SJCRH30 (cell line): ENCODE measurements around the gene FAIM2. TPM values are rescaled to one million over a fixed set of nuclear protein-coding genes. Genes with fewer than 3 reads are reported as not detected.

Source experiments
- DNase-seq, 2 experiments: peaks; one replicate each; pipeline ENCODE4 v3.0.0-alpha.2; 2015 to 2020
- H3K27ac ChIP-seq: fragments of 250-450 bp; sonication (Bioruptor Pico); 2 replicates; pipeline ENCODE4 v1.5.1; 2020; ENCODE audit warnings: mild to moderate bottlenecking, moderate library complexity
- H3K27me3 ChIP-seq: fragments of 250-450 bp; sonication (Bioruptor Pico); 2 replicates; pipeline ENCODE4 v1.5.1; 2020; ENCODE audit warnings: mild to moderate bottlenecking, moderate library complexity
- H3K36me3 ChIP-seq: fragments of 250-450 bp; sonication (Bioruptor Pico); 2 replicates; pipeline ENCODE4 v1.5.1; 2020; ENCODE audit warnings: mild to moderate bottlenecking, moderate library complexity
- H3K4me1 ChIP-seq: fragments of 250-450 bp; sonication (Bioruptor Pico); 2 replicates; pipeline ENCODE4 v1.5.1; 2020; ENCODE audit warnings: mild to moderate bottlenecking, moderate library complexity
- H3K4me3 ChIP-seq: fragments of 250-450 bp; sonication (Bioruptor Pico); 2 replicates; pipeline ENCODE4 v1.5.1; 2020; ENCODE audit warnings: mild to moderate bottlenecking, moderate library complexity
- H3K9me3 ChIP-seq: fragments of 250-450 bp; sonication (Bioruptor Pico); replicated peaks from 2 replicates; pipeline ENCODE4 v1.5.1; 2020; ENCODE audit warnings: mild to moderate bottlenecking, moderate library complexity
- total RNA-seq: library from RNA; depleted of rRNA; stranded (reverse); fragments of >200 nt; shearing (Covaris generic); gene quantifications from 2 replicates; pipeline ENCODE4 v1.2.3, GENCODE V29; 2014; rRNA removed

Gene FAIM2
- 0.58 and 0.67 TPM in 2 replicates for total RNA-seq

DNA sequence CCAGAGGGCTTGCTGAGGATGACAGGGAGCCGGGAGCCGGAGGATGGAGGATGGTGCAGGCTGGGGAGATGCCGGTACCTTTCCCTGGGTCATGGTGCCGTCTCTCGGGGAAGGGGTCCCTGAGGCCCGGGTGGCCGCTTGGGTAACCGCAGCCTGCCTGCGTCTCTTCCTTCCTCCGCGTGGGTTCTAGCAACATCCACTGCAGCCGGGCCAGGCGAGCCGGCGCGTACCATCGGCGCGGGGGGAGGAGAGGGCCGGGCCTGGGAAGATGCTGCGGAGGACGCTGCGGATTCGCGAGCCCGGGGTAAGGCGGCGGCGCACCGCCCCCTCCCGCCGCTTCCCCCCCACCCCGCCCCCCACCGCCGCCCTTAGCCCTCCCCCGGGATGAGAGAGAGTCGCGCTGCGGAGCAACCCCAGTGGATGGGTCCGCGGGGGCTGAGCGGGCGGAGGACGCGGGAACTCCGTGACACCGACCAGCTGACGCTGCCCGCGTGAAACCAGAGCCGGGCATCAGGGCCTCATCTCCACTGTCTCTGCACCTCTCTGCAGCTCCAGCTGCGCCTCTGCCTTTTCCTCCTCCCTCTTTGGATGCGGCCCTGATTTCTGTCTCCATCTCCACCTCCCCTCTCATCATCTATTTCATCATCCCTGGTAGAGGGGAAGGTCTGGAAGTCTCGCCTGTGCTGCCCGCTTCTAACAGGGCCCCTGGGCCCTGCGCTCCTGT is at the start of gene FAIM2:
Gene FAIM2 (minus strand): TSS at position 201 of the 724 bp plus-strand sequence. CDS start 108 bp downstream, at position 93.
- Histone ChIP-seq H3K4me1 (peaks cover 5% of the 10 kb centered on the region), H3K27ac (no peak within 1 kb of the TSS), H3K27me3 (no peaks in the 10 kb centered on the region), H3K9me3 (no peaks in the 10 kb centered on the region), H3K4me3 (peak within 1 kb of the TSS; percentile 41), H3K36me3 (no peaks in the 10 kb centered on the region)
- peak; percentile 79 to 86 for DNase-seq

DNA sequence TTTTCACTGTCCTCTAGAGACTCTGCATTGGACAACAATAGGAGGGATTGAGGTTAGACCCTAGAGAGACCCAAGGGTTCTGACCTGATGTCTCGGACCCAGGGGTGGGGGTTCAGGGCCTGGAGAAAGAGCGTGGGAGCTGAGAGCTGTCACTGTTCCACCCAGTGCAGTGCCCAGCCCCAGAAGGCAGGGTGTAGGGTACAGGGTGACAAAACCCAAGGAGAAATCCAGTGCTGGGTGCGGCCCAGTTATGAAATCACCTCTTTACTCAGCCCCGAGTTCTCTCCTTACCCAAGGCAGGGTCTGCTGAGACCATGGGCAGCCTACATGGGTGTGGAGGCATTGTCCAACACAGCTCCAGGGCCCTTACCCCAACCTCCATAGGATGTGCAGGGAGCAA is 49.5 kb upstream of the FAIM2 start:
- DNase-seq: no peak
- H3K36me3 ChIP-seq: no peaks in the 10 kb centered on the region
- H3K4me1 ChIP-seq: peaks cover 3% of the 10 kb centered on the region; the same call in 1 of the 2 replicates
- H3K27me3 ChIP-seq: no peaks in the 10 kb centered on the region
- H3K4me3 ChIP-seq: no peak overlapping the region
- no peaks in the 10 kb centered on the region for H3K9me3 ChIP-seq
- H3K27ac ChIP-seq: no peak overlapping the region

DNA sequence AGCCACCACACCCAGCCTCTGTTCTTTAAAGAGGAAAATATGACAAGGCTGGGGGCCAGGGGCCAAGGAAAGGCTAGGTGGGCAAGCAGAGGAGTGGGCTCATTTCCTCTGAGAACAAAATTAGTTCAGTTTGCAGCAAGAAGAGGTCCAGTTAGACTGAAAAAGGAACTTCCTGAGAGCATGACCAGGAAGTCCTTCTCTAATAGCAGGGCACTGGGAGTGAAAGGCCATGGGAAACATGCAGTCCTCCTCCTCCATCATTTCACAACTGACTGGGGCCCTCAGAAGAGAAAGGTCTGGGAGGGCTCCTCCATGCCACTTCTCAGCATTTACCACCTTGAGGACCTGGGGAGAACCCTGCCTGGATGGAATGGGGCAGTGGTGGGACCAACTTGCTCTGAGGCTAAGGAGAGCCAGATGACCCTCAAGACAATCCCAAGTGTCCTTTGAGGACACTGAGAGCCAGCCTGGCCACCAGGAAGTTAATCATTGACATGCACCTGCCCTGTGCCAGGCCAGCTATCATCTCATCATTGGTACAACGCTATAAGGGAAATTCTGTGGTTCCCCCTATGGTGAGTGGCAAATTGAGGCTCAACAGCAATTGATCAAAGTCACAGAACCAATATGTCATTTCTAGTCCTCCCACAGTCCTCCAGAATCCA is 48.8 kb upstream of the FAIM2 start:
- H3K9me3 ChIP-seq: no peaks in the 10 kb centered on the region
- DNase-seq: no peak
- H3K27me3 ChIP-seq: no peaks in the 10 kb centered on the region
- no peaks in the 10 kb centered on the region for H3K36me3 ChIP-seq
- no peak overlapping the region for H3K4me3 ChIP-seq
- H3K4me1 ChIP-seq: peaks cover 3% of the 10 kb centered on the region; the same call in 1 of the 2 replicates
- H3K27ac ChIP-seq: no peak overlapping the region

DNA sequence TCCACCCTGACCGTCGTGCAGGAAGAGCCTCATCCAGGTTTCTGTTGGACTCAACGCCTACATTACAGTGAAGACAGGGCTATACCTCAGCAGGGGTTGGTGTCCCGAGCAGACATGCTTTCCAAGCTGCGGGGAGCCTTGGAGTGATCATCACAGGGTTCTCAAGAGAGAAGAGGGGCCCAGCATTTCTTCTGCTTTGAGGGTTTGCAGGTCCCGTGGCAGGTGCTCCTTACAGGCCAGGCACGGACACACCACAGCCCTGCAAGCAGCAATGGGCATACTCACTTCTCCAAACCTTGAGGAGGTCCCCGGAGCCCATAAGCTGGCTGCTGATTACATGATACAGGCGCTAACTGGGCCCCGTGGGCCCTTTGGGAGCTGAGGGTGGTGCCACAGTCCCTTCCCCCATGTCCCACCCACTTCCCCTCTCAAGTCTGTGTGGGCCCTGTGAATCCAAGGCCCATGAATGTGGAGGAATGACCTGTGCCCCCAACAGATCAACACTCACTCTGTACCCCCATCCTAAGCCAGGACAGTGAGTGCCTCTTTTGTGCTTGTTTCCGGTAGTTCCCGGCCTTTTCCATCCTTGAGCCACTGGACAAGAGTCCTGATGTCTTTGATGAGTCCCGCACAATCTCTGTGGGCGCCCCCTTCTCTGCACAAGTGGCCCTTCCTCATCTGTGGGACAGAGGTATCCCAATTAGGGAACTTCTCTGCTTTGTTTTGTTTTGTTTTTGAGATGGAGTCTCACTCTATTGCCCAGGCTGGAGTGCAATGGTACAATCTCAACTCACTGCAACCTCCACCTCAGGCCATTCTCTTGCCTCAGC is 47.9 kb upstream of the FAIM2 start:
- H3K27me3 ChIP-seq: no peaks in the 10 kb centered on the region
- H3K27ac ChIP-seq: no peak overlapping the region
- H3K4me1 ChIP-seq: peaks cover under 1% of the 10 kb centered on the region; the same call in 1 of the 2 replicates
- H3K36me3 ChIP-seq: no peaks in the 10 kb centered on the region
- no peak for DNase-seq
- H3K9me3 ChIP-seq: no peaks in the 10 kb centered on the region
- H3K4me3 ChIP-seq: no peak overlapping the region

DNA sequence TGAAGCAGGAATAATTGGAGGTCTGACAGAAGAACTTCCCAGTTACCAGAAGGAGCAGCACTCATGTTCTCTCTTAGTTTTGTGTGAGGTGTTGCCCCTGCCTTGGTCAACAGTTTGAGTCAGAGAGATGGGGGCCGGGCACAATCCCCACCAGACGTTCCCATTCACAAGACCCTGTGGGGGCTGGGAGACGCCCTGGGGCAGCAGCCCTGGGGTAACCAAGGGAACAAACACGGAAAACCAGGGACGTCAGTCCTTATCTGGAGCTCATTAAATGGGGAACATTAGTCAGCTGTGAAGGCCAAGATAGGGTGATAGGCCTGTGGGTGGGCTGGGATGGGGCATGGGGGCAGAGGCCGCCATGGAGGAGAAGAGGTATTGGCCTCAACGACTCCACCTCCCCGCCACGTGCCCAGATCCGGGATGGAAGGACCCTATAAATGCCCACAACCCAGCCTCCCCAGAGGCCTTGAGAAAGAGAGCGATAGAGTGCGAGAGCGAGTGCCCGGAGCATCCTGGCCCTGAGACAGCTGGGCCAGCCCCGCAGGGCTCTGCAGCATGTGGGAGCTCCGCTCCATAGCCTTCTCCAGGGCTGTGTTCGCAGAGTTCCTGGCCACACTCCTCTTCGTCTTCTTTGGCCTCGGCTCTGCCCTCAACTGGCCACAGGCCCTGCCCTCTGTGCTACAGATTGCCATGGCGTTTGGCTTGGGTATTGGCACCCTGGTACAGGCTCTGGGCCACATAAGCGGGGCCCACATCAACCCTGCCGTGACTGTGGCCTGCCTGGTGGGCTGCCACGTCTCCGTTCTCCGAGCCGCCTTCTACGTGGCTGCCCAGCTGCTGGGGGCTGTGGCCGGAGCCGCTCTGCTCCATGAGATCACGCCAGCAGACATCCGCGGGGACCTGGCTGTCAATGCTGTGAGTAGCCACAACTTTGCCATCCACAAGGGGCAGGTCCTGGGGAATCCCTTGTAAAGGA is 46.9 kb upstream of the FAIM2 start, which contains the start of gene AQP2:
Gene AQP2 (plus strand): TSS at position 465 of the 979 bp plus-strand sequence. CDS start 94 bp downstream, at position 559.
- Histone ChIP-seq H3K27me3 (no peaks in the 10 kb centered on the region), H3K36me3 (no peaks in the 10 kb centered on the region), H3K9me3 (no peaks in the 10 kb centered on the region), H3K4me3 (no peak within 1 kb of the TSS), H3K27ac (no peak within 1 kb of the TSS), H3K4me1 (no peaks in the 10 kb centered on the region)
- no peak for DNase-seq

DNA sequence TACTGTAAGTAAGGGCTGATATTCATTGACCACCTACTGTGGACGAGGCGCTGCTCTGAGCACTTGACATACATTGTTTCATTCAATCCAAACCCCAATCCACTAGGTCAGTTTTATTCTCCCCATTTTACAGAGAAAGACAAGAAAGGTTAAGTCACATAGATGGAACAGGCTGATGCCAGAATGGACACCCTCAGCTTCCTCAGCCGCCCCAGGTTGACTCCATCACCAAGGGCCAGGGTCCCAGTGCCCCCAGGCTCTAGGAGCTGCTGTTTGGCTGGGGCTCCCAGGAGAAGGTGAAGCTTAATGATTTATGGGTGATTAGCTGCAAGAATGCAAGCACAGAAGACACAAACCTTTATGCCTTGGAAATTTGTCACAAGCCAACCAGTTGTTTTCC is 46.2 kb upstream of the FAIM2 start:
- no peaks in the 10 kb centered on the region for H3K27me3 ChIP-seq
- H3K27ac ChIP-seq: no peak overlapping the region
- no peaks in the 10 kb centered on the region for H3K36me3 ChIP-seq
- no peaks in the 10 kb centered on the region for H3K9me3 ChIP-seq
- no peak for DNase-seq
- H3K4me1 ChIP-seq: no peaks in the 10 kb centered on the region
- no peak overlapping the region for H3K4me3 ChIP-seq

DNA sequence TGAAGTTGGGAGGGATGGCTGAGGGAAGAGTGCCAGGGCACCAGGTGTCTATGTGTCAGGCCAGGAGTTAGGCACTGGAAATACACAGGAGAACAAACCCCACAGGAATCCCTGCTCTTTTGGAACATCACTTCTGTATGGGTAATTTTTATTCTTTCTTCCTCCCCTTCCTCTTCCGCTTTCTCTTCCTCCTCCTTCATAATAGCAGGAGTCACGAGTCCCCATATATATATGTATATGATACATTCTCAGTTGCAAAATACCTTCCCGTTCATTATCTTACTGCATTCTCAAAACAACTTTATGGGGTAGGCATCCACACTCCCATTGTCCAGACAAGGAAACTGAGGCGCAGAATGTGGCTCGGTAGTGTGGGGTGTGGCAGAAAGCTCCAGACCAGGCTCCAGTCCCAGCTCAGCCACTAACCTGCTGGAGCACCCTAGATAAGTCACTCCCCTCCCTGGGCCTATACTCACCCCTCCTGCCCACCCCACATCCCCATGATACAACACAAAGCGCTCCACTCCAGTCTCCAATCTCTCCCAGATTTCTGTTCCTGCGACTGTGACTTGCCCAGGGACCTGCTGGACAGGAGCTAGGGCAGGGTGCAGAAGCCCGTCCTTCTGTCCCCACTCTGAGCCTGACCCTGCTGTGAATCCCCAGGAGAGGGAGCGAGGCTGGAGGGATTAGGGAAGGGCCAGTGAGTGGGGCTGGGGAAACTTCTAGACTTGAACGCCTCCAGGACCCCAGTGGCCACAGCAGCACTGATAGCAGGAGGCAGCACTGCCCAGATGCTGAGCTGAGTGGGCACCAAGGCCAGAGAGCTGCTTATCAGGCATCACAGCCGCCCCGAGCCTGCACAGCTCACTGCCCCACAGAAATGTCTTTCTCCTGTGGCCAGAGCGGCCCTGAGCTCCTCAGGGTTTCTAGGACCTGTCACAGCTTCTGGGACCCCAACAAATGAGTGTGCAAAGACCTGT is 45.5 kb upstream of the FAIM2 start:
- Histone ChIP-seq H3K36me3 (no peaks in the 10 kb centered on the region), H3K27me3 (no peaks in the 10 kb centered on the region), H3K9me3 (no peaks in the 10 kb centered on the region), H3K4me3 (no peak overlapping the region), H3K4me1 (no peaks in the 10 kb centered on the region), H3K27ac (no peak overlapping the region)
- no peak for DNase-seq

DNA sequence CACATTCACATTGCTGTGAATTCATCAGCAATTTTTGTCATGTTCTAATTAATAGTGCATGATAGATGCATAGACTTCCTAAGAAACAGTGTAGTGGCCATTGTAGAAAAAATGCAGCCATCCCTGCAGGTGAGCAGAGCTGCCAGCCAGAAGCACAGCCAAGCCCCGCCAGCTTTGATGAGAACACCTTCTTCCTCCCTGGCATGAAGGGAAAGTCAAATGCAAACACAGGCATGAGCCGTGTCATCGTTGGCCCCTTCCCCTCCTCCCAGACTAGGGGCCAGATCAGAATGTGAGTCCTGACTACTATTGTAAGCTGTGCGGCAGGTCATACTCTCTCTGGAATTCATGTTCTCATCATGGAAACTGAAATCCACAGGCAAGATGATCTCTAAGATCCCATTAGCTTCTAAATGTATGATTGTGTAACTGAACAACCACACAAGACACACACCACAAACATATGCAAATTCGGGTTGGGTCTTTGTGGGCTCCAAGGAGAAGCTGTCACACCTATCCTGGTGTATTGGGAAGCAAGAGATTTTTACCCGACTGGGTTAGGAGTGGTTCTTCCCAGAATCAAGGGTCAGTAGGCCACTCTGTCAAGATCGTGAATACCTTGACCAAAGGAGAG is 44.0 kb upstream of the FAIM2 start:
- H3K4me3 ChIP-seq: no peak overlapping the region
- no peaks in the 10 kb centered on the region for H3K36me3 ChIP-seq
- H3K9me3 ChIP-seq: no peaks in the 10 kb centered on the region
- no peaks in the 10 kb centered on the region; the same call in 1 of the 2 replicates for H3K4me1 ChIP-seq
- DNase-seq: no peak
- no peak overlapping the region for H3K27ac ChIP-seq
- no peaks in the 10 kb centered on the region for H3K27me3 ChIP-seq

DNA sequence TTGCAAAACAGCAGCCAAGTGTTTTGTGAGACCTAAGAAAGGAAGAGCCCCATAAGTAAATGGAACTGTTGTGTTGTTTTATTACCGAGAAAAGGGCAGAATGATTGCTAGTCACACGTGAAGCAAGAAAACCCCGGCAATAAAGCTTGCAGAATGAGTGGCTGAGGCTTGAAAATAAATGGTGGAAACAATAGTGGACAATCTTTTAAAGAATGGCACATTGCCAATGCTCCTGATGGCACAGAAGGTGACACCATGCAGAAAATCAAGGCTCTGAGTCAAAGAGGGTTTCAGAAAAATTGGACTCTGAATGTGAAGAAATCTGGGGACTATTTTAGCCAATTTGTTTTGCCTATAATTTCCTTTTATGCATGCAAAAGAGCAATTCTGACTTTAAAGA is 42.8 kb upstream of the FAIM2 start:
- H3K27me3 ChIP-seq: no peaks in the 10 kb centered on the region
- H3K4me3 ChIP-seq: no peak overlapping the region
- no peaks in the 10 kb centered on the region for H3K9me3 ChIP-seq
- no peak overlapping the region for H3K27ac ChIP-seq
- H3K36me3 ChIP-seq: no peaks in the 10 kb centered on the region
- peaks cover 10% of the 10 kb centered on the region; the same call in 1 of the 2 replicates for H3K4me1 ChIP-seq
- DNase-seq: no peak

DNA sequence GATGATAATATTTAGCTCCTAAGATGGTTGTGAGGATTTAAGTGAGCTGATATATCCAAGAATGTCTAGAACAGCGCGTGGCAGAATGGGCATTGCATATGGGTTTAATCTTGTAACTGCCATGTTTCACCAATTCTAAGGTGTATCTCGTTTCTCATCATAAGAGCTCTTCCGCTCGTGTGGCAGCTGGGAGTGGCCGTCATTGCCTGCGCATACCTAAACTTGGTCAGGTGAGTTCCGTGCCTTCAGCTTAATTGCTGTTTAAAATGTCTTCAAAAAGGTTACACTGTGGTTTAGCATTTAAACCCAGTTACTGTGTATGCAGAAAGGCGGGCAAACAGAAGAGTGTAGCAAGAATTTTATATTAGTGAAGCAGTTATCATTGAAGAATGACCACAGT is 42.4 kb upstream of the FAIM2 start:
- no peak for DNase-seq
- no peaks in the 10 kb centered on the region for H3K36me3 ChIP-seq
- H3K4me3 ChIP-seq: no peak overlapping the region
- peaks cover 10% of the 10 kb centered on the region; the same call in 1 of the 2 replicates for H3K4me1 ChIP-seq
- no peaks in the 10 kb centered on the region for H3K27me3 ChIP-seq
- H3K27ac ChIP-seq: no peak overlapping the region
- no peaks in the 10 kb centered on the region for H3K9me3 ChIP-seq

DNA sequence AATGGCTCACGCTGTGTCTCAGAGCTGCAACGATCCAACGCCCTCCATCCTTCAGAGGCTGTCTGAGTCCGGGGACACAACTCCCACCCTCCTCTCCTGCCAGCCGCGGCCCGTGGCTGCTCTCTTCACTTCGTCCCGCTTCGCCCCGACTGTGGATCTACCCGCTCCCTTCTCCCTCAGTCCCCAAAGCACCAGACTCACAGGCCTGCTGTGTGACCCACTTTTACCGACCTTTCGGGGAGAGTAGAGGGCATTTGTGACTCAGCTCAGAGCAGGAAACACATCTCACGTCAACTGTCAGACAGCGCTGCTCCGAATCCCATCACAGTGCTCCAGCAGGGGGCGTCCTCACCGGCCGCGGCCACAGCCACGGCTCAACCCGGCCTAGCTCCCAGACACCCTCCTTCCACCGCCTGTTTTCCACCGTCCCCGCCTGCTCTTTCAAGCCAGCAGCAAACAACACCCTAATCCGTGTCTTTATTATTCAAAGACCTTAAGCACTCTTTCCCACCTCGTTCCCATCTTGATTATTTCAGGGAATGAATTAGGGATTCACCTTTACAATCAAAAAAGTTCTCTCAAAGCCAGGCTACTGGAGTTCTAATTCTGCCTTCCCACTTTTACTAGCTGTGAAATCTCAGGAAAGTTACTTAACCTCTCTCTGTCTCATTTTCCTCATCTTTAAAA is 41.8 kb upstream of the FAIM2 start:
- no peaks in the 10 kb centered on the region for H3K27me3 ChIP-seq
- no peaks in the 10 kb centered on the region for H3K9me3 ChIP-seq
- no peak overlapping the region for H3K27ac ChIP-seq
- no peaks in the 10 kb centered on the region for H3K36me3 ChIP-seq
- H3K4me1 ChIP-seq: peaks cover 10% of the 10 kb centered on the region; the same call in 1 of the 2 replicates
- peak; percentile 76 to 87 for DNase-seq
- no peak overlapping the region for H3K4me3 ChIP-seq

DNA sequence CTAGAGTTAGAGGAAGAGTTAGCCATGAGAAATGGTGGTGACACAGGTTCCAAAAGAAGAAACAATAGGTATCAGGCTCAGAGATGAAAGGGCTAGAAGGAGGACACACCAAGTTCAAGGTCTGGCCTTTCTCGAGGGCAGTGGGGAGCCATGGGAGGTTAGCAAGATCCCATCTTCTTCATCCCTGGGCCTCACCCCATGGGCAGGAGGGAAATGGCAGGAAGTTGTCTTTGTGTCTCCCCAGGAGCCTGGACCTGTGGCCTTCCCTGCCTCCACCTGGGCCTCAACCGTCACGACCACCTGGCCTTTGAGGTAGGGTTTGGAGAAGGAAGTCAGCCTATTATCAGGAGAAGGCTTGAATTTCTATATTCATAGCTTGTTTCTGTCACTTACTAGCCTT is 41.0 kb upstream of the FAIM2 start:
- Histone ChIP-seq H3K27ac (no peak overlapping the region), H3K9me3 (no peaks in the 10 kb centered on the region), H3K4me1 (peaks cover 10% of the 10 kb centered on the region; the same call in 1 of the 2 replicates), H3K27me3 (no peaks in the 10 kb centered on the region), H3K36me3 (no peaks in the 10 kb centered on the region), H3K4me3 (no peak overlapping the region)
- DNase-seq: no peak
